Panc1 (cell line): ENCODE measurements around the gene FAM210B. TPM values are rescaled to one million over a fixed set of nuclear protein-coding genes. Genes with fewer than 3 reads are reported as not detected.

Source experiments
- ATAC-seq: fragments of 200-7000 bp; cut with Tn5 transposase; 2 replicates; pipeline ENCODE4 v1.9.1; 2020; ENCODE audit warnings: mild to moderate bottlenecking, moderate library complexity
- BruUV-seq: library from RNA; stranded (reverse); fragments of 400-500 nt; replicated peaks from 2 replicates; lab custom pipeline; 2021; lab: Mats Ljungman, UMichigan
- CTCF ChIA-PET: fragments of 300-600 bp; sonication (Branson Sonifier 250); formaldehyde crosslinking; loops from one replicate; lab custom pipeline; 2022; ENCODE audit warnings: antibody characterized with exemption; lab: Charles Lee
- POLR2A ChIA-PET: fragments of 300-600 bp; sonication (Branson Sonifier 250); formaldehyde crosslinking; loops from one replicate; lab custom pipeline; 2022; ENCODE audit warnings: antibody characterized with exemption; lab: Charles Lee
- DNase-seq: peaks from one replicate; pipeline ENCODE4 v3.0.0-alpha.2; 2010; ENCODE audit warnings: low read depth, low spot score
- H3K27ac ChIP-seq: 2 replicates; pipeline ENCODE4 v1.5.1; 2011; ENCODE audit warnings: mild to moderate bottlenecking, low read length, inconsistent platforms
- H3K27me3 ChIP-seq: fragments of 200-500 bp; sonication (Bioruptor generic); 2 replicates; pipeline ENCODE4 v1.6.0; 2014; ENCODE audit warnings: low read length, inconsistent platforms; ENCODE audit not compliant: control insufficient read depth, insufficient read depth
- H3K36me3 ChIP-seq: fragments of 200-500 bp; sonication (Bioruptor generic); 2 replicates; pipeline ENCODE4 v1.5.1; 2014; ENCODE audit warnings: inconsistent platforms, mild to moderate bottlenecking, low read length, moderate library complexity; ENCODE audit not compliant: control insufficient read depth, insufficient read depth
- H3K4me1 ChIP-seq: 2 replicates; pipeline ENCODE4 v1.5.1; 2011; ENCODE audit warnings: inconsistent platforms, mild to moderate bottlenecking, low read length, moderate library complexity; ENCODE audit not compliant: control insufficient read depth, insufficient read depth
- H3K4me3 ChIP-seq, 2 experiments: 2 replicates each; pipeline ENCODE4 v1.5.1; 2011 to 2012; ENCODE audit warnings: low read depth in 2 of 2, low read length in 2 of 2, mild to moderate bottlenecking in 2 of 2, inconsistent platforms in 1 of 2, moderate library complexity in 1 of 2
- H3K9me3 ChIP-seq: fragments of 200-500 bp; sonication (Bioruptor generic); 2 replicates; pipeline ENCODE4 v1.5.1; 2014; ENCODE audit warnings: low read depth, mild to moderate bottlenecking, inconsistent platforms, low read length, moderate library complexity; ENCODE audit not compliant: control insufficient read depth, insufficient read depth
- CTCF ChIP-seq: fragments of 450-650 bp; IDR thresholded peaks from 2 replicates; pipeline ENCODE4 v1.5.1; 2017; ENCODE audit warnings: mild to moderate bottlenecking
- POLR2AphosphoS5 ChIP-seq: IDR thresholded peaks from 2 replicates; pipeline ENCODE4 v1.6.1; 2012; ENCODE audit warnings: mild to moderate bottlenecking, low read depth, low read length, moderate library complexity
- REST ChIP-seq, 2 experiments: IDR thresholded peaks; 2 replicates each; pipeline ENCODE4 v1.6.1; 2011 to 2012; ENCODE audit warnings: low read depth in 2 of 2, control low read depth in 1 of 2, low read length in 1 of 2, mild to moderate bottlenecking in 1 of 2, moderate library complexity in 1 of 2; ENCODE audit not compliant: insufficient read depth in 1 of 2
- SIN3A ChIP-seq: IDR thresholded peaks from 2 replicates; pipeline ENCODE4 v1.6.1; 2012; ENCODE audit warnings: low read depth, mild to moderate bottlenecking, low read length, moderate library complexity, borderline replicate concordance; ENCODE audit not compliant: insufficient read depth
- TCF7L2 ChIP-seq: IDR thresholded peaks from 2 replicates; pipeline ENCODE4 v1.6.1; 2011; ENCODE audit warnings: mild to moderate bottlenecking, low read depth, low read length, inconsistent platforms
- in situ Hi-C: cut with HindIII; loops from 2 replicates; pipeline ENCODE4 v1.10.0; 2016; ENCODE audit warnings: low sequenced_read_pairs, low pct_unique_long_range_greater_than_20kb
- intact Hi-C: fragments of 100-400 bp; cut with micrococcal nuclease; formaldehyde crosslinking; loops from one replicate; pipeline ENCODE4 v1.10.0; 2022; ENCODE audit not compliant: unreplicated experiment
- total RNA-seq: library from RNA; stranded (reverse); gene quantifications from one replicate; pipeline ENCODE4 v1.2.1, GENCODE V29; 2021; ENCODE audit not compliant: unreplicated experiment

The FAM210B gene
- total RNA-seq, 1 experiment from 2014 or later = 10.8 TPM

- Histone ChIP-seq H3K9me3 (no peaks in the 10 kb centered on the region), H3K4me1 (no peaks in the 10 kb centered on the region), H3K4me3 (no peak overlapping the region), H3K27me3 (no peaks in the 10 kb centered on the region), H3K27ac (no peak overlapping the region), H3K36me3 (peaks cover 40% of the 10 kb centered on the region)
- in situ Hi-C loops = no loop called here
- POLR2A ChIA-PET = no interaction called here
- CTCF ChIA-PET = interaction anchor here (0.6 kb wide), 2 partner anchors 10 to 327 kb away, joined by 3 to 4 read pairs; no protein-coding TSS in a partner anchor
- intact Hi-C loops = no loop called here
- TF ChIP-seq SIN3A (no peak), TCF7L2 (no peak), CTCF (no peak), POLR2AphosphoS5 (no peak), REST (IDR thresholded peaks at IDR 0.05; ENCODE audit: insufficient read depth in 1 of 2, low read depth in 2 of 2, low read length in 1 of 2) (no peak)
- DNase-seq (no peak), ATAC-seq (no peak)
- BruUV-seq = no TSS peak
Measured at GRCh38 chr20:56381501-56381900, 22.7 kb downstream of the FAM210B start.

- ChIA-PET POLR2A (no interaction called here), CTCF (no interaction called here)
- ATAC-seq = no peak
- Histone ChIP-seq H3K27ac (no peak overlapping the region), H3K4me3 (no peak overlapping the region), H3K4me1 (no peaks in the 10 kb centered on the region; the same call in 1 of the 2 replicates), H3K9me3 (no peaks in the 10 kb centered on the region), H3K27me3 (no peaks in the 10 kb centered on the region), H3K36me3 (peaks cover 48% of the 10 kb centered on the region)
- TF ChIP-seq CTCF (no peak), TCF7L2 (no peak), POLR2AphosphoS5 (no peak), SIN3A (no peak), REST (IDR thresholded peaks at IDR 0.05; ENCODE audit: insufficient read depth in 1 of 2, low read depth in 2 of 2, low read length in 1 of 2) (no peak)
- no peak for DNase-seq
- no TSS peak for BruUV-seq
- intact Hi-C loops = no loop called here
- in situ Hi-C loops = no loop called here
Measured at GRCh38 chr20:56382696-56383095, 23.9 kb downstream of the FAM210B start.
